Right lobe of liver (tissue), 4 donors: Measurements from ENCODE around the gene PNCK.

Experiments
- POLR2A ChIP-seq: fragments of 450-650 bp; IDR thresholded peaks from one replicate; pipeline ENCODE4 v1.6.1; 2017; ENCODE audit warnings: antibody characterized with exemption, mild to moderate bottlenecking
- TF ChIP-seq, protein P1 (sequence below), 4 donors: fragments of 200-600 bp in 3 of 4; fragments of 450-650 bp in 1 of 4; IDR thresholded peaks; one replicate each; pipeline versions ENCODE4 v1.5.1 to v1.8.0; 2016 to 2022; ENCODE audit warnings: antibody characterized with exemption in 4 of 4, mild to moderate bottlenecking in 2 of 4
- donor health status: DM: no; HTN: no; CAD: no.
- donor health status: DM: no; HTN: no; CAD: no.
- donor health status: DM: no; HTN: yes; CAD: no.

DNA sequence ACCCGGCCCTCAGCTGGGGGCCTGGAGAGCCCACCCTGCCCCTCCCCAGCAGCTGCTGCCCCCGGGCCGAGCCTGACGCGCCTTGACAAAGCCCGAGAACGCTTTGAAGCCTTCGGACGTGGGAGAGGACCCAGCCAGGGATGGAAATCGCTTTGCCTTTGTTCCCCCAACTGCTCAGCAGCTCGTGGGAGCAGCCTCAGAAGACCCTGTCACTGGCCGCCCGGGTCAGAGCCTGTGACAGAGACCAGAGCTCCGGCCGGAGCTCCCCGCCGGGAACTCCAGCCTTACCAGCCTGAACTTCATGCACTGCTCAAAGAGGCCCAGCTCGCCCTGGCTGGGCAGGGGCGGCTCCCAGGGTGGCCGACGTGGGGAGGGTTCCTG lies 11.5 kb upstream of the PNCK start:
- TF ChIP-seq, protein P1, sequence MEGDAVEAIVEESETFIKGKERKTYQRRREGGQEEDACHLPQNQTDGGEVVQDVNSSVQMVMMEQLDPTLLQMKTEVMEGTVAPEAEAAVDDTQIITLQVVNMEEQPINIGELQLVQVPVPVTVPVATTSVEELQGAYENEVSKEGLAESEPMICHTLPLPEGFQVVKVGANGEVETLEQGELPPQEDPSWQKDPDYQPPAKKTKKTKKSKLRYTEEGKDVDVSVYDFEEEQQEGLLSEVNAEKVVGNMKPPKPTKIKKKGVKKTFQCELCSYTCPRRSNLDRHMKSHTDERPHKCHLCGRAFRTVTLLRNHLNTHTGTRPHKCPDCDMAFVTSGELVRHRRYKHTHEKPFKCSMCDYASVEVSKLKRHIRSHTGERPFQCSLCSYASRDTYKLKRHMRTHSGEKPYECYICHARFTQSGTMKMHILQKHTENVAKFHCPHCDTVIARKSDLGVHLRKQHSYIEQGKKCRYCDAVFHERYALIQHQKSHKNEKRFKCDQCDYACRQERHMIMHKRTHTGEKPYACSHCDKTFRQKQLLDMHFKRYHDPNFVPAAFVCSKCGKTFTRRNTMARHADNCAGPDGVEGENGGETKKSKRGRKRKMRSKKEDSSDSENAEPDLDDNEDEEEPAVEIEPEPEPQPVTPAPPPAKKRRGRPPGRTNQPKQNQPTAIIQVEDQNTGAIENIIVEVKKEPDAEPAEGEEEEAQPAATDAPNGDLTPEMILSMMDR (IDR thresholded peaks at IDR 0.05): no peak
- TF ChIP-seq POLR2A: no peak
